ENCODE data around the gene URB1.
"Not testable (repeated sequence)": the region's sequence is repeated elsewhere in the genome, so short reads cannot be mapped to it uniquely, and the experiment has no call there.

The URB1 gene

DNA sequence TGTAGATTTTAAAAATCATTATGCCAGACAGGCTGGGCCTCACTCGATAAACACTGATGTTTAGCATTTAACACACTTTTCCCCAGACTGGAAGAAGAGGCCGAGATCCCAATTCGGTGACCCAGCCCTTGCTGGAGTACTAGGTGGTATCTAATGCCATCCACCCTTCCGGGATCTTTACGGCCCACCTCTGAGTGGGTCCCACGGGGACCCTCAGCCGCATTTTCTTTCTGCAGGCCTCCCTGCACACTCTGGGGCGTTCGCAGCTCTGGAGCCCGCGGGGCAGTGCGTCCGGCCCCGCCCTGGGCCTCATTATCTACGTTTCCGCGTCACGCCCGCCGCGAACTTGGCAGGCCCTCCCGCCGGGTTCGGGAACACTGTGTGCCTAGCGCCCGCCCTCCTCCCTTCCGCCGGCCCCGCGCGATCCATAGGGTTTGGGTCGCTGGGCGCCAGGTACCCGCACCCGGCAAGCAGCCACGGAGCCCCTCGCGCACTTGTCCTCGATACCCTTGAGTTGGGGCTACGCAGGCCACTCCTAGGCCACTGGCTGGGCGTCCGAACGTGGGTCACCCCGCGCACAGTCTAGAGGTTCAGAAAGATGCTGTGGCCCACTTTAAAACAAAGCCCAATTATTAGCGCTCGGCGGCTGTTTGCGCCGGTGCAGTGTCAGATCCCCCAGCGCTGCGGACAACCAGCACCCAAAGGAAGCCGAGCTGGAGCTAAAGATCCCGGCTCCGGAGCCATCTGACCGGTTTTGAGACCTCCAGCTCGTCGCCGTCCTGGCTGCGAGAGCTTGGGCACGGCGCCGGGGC lies 18.7 kb upstream of the URB1 start:
- peak; percentile 12 to 30 for DNase-seq (ENCODE audit: low read depth in 2 of 2)

DNA sequence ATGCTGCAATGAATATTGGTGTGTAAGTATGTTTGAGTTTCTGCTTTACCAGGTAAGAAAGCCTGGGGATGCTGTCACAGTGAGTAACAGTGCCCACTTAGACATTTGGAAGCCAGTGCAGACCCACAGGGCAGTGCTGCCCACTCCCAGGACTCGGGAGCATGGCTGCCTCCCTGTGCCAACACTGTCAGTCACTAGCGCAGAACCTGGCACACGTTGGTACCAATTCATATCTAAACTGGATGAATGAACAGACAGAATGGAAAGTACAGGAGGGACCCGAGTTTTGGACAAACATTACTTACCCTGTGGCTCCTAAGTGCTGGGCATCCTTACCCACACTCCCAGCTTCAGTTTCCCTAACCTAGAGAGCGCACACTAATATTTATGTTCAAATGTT lies 18.1 kb upstream of the URB1 start:
- DNase-seq (ENCODE audit: low read depth in 2 of 2): no peak

DNA sequence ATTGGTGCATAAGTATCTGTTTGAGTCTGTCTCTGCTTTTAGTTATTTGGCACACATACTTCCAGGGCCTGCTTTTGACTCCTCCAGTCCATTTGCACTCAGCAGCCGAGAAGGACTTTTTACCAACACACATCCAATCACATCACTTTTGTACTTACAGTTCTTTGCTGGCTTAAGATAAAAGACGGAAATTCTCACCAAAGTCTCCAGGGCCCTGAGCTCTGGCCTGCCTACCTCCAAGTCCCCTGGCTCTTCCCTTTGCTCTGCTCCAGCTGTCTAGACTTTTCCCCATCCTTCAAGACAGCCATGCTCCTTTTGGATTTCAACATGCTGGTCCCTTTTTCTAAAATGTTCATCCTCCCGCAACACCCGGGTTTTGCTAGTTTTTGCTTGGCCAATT lies 17.5 kb upstream of the URB1 start:
- DNase-seq (ENCODE audit: low read depth in 2 of 2): no peak

DNA sequence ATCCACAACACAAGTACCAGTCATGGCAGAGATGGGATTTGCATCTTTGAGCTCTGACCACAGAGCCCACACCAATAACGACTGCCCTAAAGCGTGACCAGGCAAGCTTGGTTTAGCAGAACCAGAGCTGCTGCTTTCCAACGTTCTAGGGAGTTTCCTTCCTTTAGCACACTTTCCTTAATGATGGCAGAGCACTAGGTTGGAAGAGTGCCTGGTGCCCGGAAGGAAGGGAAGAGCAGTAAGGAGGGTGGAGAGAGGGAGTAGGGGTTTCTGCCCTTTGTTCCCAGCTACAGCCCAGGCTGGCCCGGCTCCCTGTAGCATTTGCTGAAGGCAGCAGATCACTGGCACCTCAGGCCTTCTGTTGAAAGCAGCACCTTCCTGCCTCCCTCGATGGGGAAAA lies 13.6 kb upstream of the URB1 start:
- DNase-seq (ENCODE audit: low read depth in 2 of 2): no peak

DNA sequence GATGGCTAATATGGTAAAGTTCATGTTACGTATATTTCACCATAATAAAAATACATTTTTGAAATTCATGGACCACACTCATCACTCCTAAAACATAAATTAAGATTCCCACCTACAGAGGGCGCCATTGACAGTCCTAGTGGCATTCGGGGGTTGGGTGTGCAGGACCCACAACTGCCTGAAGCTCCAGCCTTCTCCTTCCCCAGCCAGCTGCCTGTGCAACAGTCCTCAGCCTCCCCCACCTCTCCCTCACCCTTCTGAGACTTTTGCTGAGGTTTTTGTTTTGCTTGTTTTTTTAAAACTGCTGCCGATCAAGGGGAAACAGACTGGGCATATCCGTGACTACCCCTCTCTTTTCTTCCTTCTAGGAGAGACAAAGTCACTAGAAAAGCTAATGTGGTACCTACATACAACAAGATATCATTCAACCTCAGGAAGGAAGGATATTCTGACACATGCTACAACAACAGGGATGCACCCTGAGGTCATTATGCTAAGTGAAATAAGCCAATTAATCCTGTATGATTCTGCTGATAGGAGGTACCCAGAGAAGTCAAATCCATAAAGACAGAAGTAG lies 10.5 kb upstream of the URB1 start:
- DNase-seq (ENCODE audit: low read depth in 2 of 2): peak; percentile 15 to 29

DNA sequence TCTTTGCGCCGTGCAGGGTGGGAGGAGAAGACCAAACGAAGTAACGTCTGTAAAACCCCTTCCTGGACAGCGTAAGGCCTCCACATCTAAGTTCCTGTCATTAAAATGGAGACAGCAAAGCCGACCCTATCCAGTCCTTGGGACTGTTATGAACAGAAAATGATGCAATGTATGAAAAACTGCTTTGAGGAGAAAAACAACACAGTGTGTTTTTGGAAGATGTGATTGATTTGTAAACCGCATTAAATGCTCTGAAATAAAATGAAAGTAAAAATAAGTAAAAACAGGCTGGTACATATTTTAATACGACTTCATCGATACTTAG lies 827 bp upstream of the URB1 start:
- DNase-seq (ENCODE audit: low read depth in 2 of 2): no peak

DNA sequence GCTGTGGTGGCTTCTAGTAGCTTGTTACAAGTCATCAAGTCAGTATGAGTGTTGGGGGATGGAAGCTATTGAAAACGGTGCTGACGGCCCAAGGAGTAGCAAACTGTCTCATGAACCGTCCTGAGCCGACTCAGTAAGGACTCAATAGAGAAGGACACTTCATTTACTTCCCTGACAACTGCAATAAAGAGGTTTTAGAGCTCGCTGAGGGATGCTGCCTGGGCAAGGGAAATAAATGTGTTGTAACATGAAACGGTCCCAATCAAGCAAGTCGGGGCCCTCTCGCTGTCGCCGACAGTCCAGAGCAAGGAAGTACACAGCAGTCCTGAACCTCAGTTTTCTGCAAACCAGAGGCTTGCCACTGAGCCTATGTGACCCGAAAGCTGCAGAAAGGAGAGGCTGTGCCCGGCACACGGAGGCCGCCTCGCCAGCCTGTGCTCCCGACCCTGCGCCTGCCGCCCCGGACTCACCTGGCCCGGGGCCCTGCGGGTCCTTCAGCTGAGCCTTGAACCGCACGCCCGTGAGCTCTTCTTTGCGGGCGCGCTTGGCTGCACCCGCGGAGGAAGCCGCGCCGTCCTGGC lies 423 bp downstream of the URB1 start:
- no peak for DNase-seq (ENCODE audit: low read depth in 2 of 2)

DNA sequence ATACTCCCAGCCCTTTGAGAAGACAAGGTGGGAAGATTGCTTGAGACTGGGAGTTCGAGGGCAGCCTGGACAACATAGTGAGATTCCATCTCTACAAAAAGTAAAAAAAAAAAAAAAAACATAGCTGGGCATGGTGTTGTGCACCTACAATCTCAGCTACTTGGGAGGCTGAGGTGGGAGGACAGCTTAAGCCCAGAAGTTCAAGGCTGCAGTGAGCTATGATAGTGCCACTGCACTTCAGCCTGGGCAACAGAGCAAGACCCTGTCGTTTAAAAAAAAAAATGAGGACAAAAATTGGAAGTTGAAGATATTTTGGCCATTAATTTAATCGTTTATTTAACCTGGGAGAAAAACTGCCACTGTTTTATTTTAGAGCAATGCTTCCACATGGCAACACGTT lies 1.1 kb downstream of the URB1 start:
- DNase-seq (ENCODE audit: low read depth in 2 of 2): no peak

DNA sequence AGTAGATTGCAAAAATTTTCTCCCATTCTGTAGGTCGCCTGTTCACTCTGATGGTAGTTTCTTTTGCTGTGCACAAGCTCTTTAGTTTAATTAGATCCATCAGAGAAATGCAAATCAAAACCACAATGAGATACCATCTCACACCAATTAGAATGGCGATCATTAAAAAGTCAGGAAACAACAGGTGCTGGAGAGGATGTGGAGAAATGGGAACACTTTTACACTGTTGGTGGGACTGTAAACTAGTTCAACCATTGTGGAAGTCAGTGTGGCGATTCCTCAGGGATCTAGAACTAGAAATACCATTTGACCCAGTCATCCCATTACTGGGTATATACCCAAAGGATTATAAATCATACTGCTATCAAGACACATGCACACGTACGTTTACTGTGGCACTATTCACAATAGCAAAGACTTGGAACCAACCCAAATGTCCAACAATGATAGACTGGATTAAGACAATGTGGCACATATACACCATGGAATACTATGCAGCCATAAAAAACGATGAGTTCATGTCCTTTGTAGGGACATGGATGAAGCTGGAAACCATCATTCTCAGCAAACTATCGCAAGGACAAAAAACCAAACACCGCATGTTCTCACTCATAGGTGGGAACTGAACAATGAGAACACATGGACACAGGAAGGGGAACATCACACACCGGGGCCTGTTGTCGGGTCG lies 2.1 kb downstream of the URB1 start:
- not testable (repeated sequence) for DNase-seq (ENCODE audit: low read depth in 2 of 2)

DNA sequence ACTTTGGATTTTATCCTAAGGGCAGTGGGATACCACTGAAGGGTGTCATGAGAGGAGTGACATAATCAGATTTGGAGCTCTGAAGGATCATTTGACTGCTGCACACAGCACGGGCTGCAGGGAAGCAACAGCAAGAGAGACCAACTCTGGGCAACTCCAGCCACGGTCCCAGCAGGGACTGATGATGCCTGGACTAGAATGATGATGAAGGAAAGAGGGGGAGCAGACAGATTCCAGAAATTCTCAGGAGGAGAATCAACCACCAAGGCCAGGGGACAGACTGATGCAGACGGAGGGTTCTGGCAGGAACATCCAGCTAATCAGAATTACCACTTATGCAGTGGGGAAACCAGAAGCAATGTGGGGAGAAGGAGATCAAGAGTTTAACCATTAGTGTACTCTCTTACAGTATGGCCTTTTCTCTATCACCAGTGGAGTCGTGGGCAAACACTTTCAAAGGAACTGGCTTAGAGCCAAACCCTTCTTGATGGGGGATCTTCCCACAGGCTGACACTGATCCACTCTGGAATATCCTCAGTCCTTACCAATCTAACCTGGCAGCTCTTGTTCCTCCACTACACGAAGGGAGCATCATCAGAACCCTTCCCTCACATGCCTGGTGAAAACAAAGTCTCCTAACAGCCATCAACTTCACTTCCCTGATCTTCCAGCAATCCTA lies 3.3 kb downstream of the URB1 start:
- no peak for DNase-seq (ENCODE audit: low read depth in 2 of 2)

DNA sequence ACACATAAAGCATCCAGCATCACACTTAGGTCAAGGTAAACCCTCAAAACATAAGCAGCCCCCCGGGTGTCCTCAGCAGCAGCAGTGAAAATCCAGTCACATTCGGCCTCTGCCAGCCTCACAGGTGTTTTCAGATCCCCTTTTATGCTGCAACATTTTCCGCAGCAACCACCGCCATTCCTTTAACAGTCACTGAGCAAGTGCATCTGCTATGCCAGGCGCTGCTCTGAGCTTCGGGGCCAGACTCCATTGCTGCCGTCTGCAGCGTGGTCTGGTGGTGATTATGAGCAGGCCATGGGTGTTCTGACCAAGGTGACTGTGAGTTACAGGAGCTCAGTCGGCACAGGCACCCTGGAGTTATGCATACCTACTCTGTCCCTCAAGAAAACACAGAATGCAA lies 4.5 kb downstream of the URB1 start:
- DNase-seq (ENCODE audit: low read depth in 2 of 2): no peak

DNA sequence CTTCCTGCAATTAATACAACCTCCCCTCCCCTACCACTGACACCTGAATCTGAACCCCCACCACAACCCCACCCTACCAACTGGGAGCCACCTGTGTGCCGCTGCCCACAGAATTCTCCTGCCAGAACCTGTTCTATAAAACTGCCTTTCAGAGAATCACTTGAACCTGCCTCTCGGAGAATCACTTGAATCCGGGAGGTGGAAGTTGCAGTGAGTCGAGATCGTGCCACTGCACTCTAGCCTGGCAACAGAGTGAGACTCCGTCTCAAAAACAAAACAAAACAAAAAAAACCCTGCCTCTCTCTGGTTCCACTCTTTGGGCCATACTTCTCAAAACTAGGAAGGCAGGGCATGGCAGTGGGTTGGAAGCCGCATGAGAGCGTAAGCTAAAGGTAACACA lies 5.7 kb downstream of the URB1 start:
- DNase-seq (ENCODE audit: low read depth in 2 of 2): no peak

DNA sequence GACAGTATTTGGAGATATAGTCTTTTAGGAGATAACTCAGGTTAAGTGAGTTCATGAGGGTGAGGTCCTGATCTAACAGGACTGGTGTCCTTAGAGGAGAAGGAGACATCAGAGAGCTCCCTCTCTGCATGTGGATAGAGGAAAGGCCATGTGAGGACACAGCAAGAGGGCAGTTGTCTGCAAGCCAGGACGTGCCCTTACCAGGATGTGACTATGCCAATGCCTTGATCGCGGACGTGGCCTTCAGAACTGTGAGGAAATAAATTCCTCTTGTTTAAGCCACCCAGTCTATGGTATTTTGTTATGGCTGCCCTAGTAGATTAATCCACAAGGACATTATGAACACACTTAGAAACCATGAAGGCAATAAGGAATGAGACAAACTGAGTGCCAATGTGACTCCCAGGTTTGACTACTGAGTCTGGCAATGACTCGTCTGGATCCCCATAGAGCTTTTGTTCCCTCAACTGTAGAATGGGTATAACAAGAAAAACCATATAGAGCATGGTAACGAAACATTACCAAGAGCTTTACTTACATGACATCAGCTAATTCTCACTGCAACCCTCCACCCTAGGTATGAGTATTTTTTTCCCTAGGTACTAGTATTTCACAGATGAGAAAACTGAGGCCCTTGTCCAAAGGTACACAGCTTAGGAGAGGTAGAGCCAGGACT lies 6.5 kb downstream of the URB1 start:
- DNase-seq (ENCODE audit: low read depth in 2 of 2): no peak

DNA sequence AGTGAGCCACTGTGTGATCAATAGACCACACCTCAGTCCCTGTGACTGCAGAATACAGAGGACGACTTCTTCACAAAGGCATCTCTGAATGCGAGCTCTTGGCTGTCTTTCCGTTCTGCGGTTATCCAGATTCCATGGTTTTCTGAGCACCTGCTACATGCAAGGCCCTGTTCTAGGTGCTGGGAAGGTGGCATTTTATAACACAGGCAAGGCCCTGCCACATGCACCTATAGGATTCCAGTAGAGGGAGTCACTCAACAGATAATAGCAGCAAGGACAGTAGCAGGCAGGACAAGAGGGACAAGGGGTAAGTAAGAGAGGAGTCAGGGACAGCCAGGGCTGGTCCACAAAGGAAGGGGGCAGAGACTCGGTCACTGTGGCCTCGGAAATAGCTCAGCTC lies 9.0 kb downstream of the URB1 start:
- no peak for DNase-seq (ENCODE audit: low read depth in 2 of 2)

DNA sequence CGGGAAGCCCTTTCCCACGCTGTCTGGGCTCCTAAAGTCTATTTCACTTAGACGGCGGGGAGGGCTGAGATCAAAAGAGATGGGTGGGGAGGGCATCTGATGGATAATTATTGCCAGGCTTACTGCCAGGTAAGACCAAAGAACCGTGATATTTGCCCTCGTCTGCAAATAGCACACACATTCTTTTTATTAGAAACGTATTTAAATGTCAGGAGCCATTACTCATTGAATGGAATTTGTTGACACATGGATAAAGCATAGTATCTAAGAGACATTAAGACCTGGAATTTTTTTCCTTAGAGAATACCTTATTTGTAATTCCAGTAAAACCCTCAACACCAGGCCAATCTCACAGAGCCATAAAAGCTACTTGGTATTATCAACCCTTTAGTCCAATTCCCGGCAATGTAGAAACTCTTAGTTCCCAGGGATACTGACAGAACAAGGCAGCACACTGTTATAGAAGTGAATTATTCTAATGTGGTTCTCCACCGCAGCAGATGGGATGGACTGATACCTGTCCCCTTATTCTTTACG lies 10.6 kb downstream of the URB1 start:
- no peak for DNase-seq (ENCODE audit: low read depth in 2 of 2)

DNA sequence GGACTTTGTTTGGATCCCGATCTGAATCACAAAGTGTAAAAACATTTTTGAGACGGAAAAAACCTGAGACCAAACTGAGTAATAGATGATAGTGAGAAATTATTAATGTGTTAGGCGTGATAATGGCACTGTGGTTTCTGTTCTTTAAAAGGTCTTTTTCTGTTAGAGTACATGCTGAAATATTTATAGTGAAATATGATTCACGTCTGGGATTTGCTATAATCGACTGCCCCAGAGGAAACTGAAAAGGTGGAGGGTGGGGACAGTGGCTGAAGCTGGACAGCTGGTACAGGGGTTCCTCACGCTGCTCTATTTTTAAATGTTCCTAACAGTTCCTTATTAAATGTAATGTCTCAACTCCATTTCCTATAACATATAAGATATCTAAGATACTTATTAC lies 11.2 kb downstream of the URB1 start:
- DNase-seq (ENCODE audit: low read depth in 2 of 2): no peak

DNA sequence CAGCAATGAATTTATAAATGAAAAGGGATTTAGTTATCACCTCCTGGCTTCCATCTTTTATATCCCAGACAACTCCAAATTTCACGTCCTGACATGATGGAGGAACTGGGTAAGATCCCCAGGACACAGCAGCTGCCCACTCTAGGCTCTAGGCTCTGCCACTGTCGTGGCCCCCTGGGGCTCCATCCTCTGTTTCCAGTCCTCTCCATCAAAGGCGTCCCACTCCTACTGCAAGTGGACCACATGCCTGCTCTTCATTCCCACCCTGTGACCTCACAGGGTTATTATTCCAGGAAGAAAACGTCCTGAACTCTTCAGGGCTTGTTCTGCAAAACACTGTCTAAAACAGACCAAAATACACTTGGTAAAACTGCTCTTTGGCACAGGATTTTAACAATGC lies 11.9 kb downstream of the URB1 start:
- DNase-seq (ENCODE audit: low read depth in 2 of 2): no peak

DNA sequence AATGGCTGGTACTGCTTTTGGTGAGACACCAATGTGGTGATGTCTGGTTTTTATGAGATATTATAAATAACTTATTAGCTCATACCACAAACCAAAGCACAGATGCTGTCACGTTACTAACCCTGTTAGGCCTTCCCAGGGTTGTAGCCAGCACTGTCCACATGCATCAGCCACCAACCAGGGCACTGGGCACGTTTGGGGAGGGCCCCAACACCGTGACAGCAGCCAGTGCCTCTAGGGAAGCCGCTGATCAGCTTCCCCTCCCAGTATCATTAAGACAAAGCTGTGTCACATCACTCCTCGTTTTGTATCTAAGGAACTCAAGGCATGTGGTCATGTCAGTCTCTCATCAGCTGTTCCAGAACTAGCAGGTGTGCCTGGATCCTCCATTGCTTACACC lies 13.9 kb downstream of the URB1 start:
- DNase-seq (ENCODE audit: low read depth in 2 of 2): no peak

DNA sequence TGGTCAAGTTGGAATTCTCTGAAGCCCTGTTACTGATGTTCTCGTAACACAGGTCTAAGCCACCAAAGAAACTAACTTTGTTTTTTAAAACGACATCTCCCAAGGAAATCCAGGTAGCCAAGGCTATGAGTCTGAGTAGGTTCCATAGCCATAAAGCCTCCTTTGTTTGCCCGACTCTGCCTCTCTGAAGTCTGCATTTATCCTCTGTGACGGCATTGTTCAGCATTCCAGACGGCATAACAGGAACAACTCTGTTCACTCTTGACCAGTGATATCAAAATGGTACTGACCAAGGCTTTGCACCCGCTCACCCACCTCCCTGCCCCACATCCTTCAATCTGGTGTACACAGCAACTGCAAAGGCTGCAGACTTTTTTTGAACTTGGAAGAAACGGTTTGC lies 14.8 kb downstream of the URB1 start:
- no peak for DNase-seq (ENCODE audit: low read depth in 2 of 2)

DNA sequence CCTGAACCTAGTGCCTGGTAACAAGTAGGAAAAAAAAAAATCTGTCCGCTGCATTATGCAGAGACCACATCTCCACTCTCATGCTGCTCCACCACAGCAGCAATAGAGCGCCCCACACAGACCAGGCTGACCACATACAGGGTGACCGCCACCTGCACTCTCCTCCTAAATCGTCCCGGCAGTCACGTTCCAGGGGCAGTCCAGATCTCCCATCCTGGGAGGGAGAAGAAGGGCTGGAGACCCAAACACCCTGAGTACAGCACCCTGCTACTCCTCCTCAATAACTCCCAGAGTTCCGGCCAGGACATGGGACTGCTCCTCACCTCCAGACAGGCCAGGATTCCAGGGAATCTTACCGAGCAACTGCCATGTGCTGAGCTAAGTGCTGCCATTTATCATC lies 15.3 kb downstream of the URB1 start:
- DNase-seq (ENCODE audit: low read depth in 2 of 2): no peak

DNA sequence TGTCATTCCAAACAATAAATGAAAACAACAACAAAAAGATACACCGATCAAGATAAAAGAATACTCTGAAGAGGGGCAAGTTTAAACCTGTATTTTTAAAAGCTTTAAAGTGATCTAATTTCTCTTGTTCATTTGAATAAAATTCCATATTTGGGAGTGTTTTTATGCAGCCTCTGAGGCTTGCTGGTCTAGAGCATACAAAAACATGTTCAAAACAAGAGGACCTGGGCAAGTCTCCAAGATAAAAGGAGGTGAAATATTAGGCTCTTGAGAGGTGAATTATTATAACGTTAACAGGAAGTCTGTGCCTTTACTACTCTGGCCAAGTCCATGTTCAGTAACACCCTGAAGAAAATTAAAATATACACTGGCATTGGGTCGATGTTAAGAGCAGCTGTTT lies 20.1 kb downstream of the URB1 start:
- DNase-seq (ENCODE audit: low read depth in 2 of 2): no peak

DNA sequence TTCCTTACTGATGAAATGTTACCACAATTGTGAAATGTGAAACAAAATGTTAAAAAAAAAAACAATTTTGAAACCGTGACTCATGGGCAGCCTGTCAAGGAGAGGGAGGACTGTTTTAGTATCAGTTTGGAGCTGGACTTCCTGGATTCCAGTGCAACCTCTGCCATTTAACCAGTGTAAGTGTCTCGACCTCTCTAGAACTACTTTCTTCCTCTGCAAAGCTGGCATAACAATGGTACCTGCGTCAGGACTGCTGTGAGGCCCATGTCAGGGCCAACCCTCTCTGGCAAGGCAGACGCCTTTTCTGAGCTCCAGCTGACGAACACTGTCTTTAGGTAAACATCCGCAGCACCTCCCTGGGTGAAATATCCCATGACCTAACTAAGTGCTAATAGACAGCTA lies 20.9 kb downstream of the URB1 start:
- DNase-seq (ENCODE audit: low read depth in 2 of 2): no peak

Data from stimulated activated CD8-positive, alpha-beta memory T cell treated with anti-CD3 and anti-CD28 coated beads, Interleukin-2, amount 100 ng/mL, for 1 hour (primary cell).